ENCODE results near the gene PLEKHB1.

PLEKHB1 gene

GRCh38 chr11:73632996-73633395 is 13.4 kb upstream of the PLEKHB1 start:
- Histone ChIP-seq H3K4me3 (ENCODE audit: low read depth, low read length) (no peak overlapping the region), H3K9ac (ENCODE audit: low read depth, low read length) (no peak overlapping the region), H3K27ac (ENCODE audit: low read depth, low read length) (no peak overlapping the region), H3K27me3 (ENCODE audit: control insufficient read depth, insufficient read depth, low read length) (peaks cover 19% of the 10 kb centered on the region), H3K9me3 (ENCODE audit: control insufficient read depth, insufficient read depth, low read length) (no peaks in the 10 kb centered on the region), H3K4me1 (ENCODE audit: control insufficient read depth, insufficient read depth, low read length) (peaks cover 25% of the 10 kb centered on the region), H3K36me3 (ENCODE audit: control insufficient read depth, insufficient read depth, low read length) (no peaks in the 10 kb centered on the region)

- Histone ChIP-seq H3K9me3 (ENCODE audit: control insufficient read depth, insufficient read depth, low read length) (no peaks in the 10 kb centered on the region), H3K36me3 (ENCODE audit: control insufficient read depth, insufficient read depth, low read length) (no peaks in the 10 kb centered on the region), H3K4me3 (ENCODE audit: low read depth, low read length) (no peak overlapping the region), H3K27ac (ENCODE audit: low read depth, low read length) (no peak overlapping the region), H3K4me1 (ENCODE audit: control insufficient read depth, insufficient read depth, low read length) (peaks cover 18% of the 10 kb centered on the region), H3K27me3 (ENCODE audit: control insufficient read depth, insufficient read depth, low read length) (peaks cover 14% of the 10 kb centered on the region), H3K9ac (ENCODE audit: low read depth, low read length) (no peak overlapping the region)
Observed at GRCh38 chr11:73633999-73634398, 12.4 kb upstream of the PLEKHB1 start.

- Histone ChIP-seq H3K27me3 (ENCODE audit: control insufficient read depth, insufficient read depth, low read length) (peaks cover 2% of the 10 kb centered on the region), H3K4me1 (ENCODE audit: control insufficient read depth, insufficient read depth, low read length) (peaks cover 6% of the 10 kb centered on the region)
Observed at GRCh38 chr11:73635721-73636120, 10.7 kb upstream of the PLEKHB1 start.

GRCh38 chr11:73636249-73636648 is 10.1 kb upstream of the PLEKHB1 start:
- Histone ChIP-seq H3K27ac (ENCODE audit: low read depth, low read length) (no peak overlapping the region), H3K4me3 (ENCODE audit: low read depth, low read length) (no peak overlapping the region), H3K4me1 (ENCODE audit: control insufficient read depth, insufficient read depth, low read length) (peaks cover 6% of the 10 kb centered on the region), H3K9ac (ENCODE audit: low read depth, low read length) (no peak overlapping the region), H3K36me3 (ENCODE audit: control insufficient read depth, insufficient read depth, low read length) (no peaks in the 10 kb centered on the region), H3K27me3 (ENCODE audit: control insufficient read depth, insufficient read depth, low read length) (no peaks in the 10 kb centered on the region), H3K9me3 (ENCODE audit: control insufficient read depth, insufficient read depth, low read length) (no peaks in the 10 kb centered on the region)

More at GRCh38 chr11:73635721-73636120, 10.7 kb upstream of the PLEKHB1 start:
- no peaks in the 10 kb centered on the region for H3K36me3 ChIP-seq (ENCODE audit: control insufficient read depth, insufficient read depth, low read length)
- H3K27ac ChIP-seq (ENCODE audit: low read depth, low read length): no peak overlapping the region
- no peak overlapping the region for H3K4me3 ChIP-seq (ENCODE audit: low read depth, low read length)
- H3K9ac ChIP-seq (ENCODE audit: low read depth, low read length): no peak overlapping the region
- no peaks in the 10 kb centered on the region for H3K9me3 ChIP-seq (ENCODE audit: control insufficient read depth, insufficient read depth, low read length)

GRCh38 chr11:73637012-73637411 is 9.4 kb upstream of the PLEKHB1 start:
- H3K9me3 ChIP-seq (ENCODE audit: control insufficient read depth, insufficient read depth, low read length): no peaks in the 10 kb centered on the region
- H3K27ac ChIP-seq (ENCODE audit: low read depth, low read length): no peak overlapping the region
- H3K4me1 ChIP-seq (ENCODE audit: control insufficient read depth, insufficient read depth, low read length): peaks cover 6% of the 10 kb centered on the region
- no peaks in the 10 kb centered on the region for H3K27me3 ChIP-seq (ENCODE audit: control insufficient read depth, insufficient read depth, low read length)
- H3K36me3 ChIP-seq (ENCODE audit: control insufficient read depth, insufficient read depth, low read length): no peaks in the 10 kb centered on the region
- H3K9ac ChIP-seq (ENCODE audit: low read depth, low read length): no peak overlapping the region
- H3K4me3 ChIP-seq (ENCODE audit: low read depth, low read length): no peak overlapping the region

- no peak overlapping the region for H3K27ac ChIP-seq (ENCODE audit: low read depth, low read length)
- no peak overlapping the region for H3K4me3 ChIP-seq (ENCODE audit: low read depth, low read length)
- no peaks in the 10 kb centered on the region for H3K9me3 ChIP-seq (ENCODE audit: control insufficient read depth, insufficient read depth, low read length)
- H3K36me3 ChIP-seq (ENCODE audit: control insufficient read depth, insufficient read depth, low read length): no peaks in the 10 kb centered on the region
- peaks cover 7% of the 10 kb centered on the region for H3K4me1 ChIP-seq (ENCODE audit: control insufficient read depth, insufficient read depth, low read length)
- H3K9ac ChIP-seq (ENCODE audit: low read depth, low read length): no peak overlapping the region
- H3K27me3 ChIP-seq (ENCODE audit: control insufficient read depth, insufficient read depth, low read length): peaks cover 9% of the 10 kb centered on the region; the same call in 1 of the 2 replicates
Observed at GRCh38 chr11:73640592-73640991, 5.8 kb upstream of the PLEKHB1 start.

- H3K4me1 ChIP-seq (ENCODE audit: control insufficient read depth, insufficient read depth, low read length): peaks cover 16% of the 10 kb centered on the region
- no peak overlapping the region for H3K9ac ChIP-seq (ENCODE audit: low read depth, low read length)
- no peaks in the 10 kb centered on the region for H3K36me3 ChIP-seq (ENCODE audit: control insufficient read depth, insufficient read depth, low read length)
- no peak overlapping the region for H3K4me3 ChIP-seq (ENCODE audit: low read depth, low read length)
- H3K27ac ChIP-seq (ENCODE audit: low read depth, low read length): no peak overlapping the region
- H3K27me3 ChIP-seq (ENCODE audit: control insufficient read depth, insufficient read depth, low read length): peaks cover 9% of the 10 kb centered on the region; the same call in 1 of the 2 replicates
- H3K9me3 ChIP-seq (ENCODE audit: control insufficient read depth, insufficient read depth, low read length): no peaks in the 10 kb centered on the region
Observed at GRCh38 chr11:73641668-73642067, 4.7 kb upstream of the PLEKHB1 start.

- Histone ChIP-seq H3K36me3 (ENCODE audit: control insufficient read depth, insufficient read depth, low read length) (no peaks in the 10 kb centered on the region), H3K4me1 (ENCODE audit: control insufficient read depth, insufficient read depth, low read length) (peaks cover 32% of the 10 kb centered on the region), H3K27ac (ENCODE audit: low read depth, low read length) (peak overlapping the region; percentile 71), H3K9ac (ENCODE audit: low read depth, low read length) (peak overlapping the region; percentile 44; the same call in 1 of the 2 replicates), H3K27me3 (ENCODE audit: control insufficient read depth, insufficient read depth, low read length) (peaks cover 9% of the 10 kb centered on the region; the same call in 1 of the 2 replicates), H3K9me3 (ENCODE audit: control insufficient read depth, insufficient read depth, low read length) (no peaks in the 10 kb centered on the region), H3K4me3 (ENCODE audit: low read depth, low read length) (peak overlapping the region; percentile 64)
Observed at GRCh38 chr11:73645121-73645969, 1.0 kb upstream of the PLEKHB1 start.

GRCh38 chr11:73647459-73648100 is 1.2 kb downstream of the PLEKHB1 start:
- Histone ChIP-seq H3K9me3 (ENCODE audit: control insufficient read depth, insufficient read depth, low read length) (no peaks in the 10 kb centered on the region), H3K4me1 (ENCODE audit: control insufficient read depth, insufficient read depth, low read length) (peaks cover 36% of the 10 kb centered on the region), H3K36me3 (ENCODE audit: control insufficient read depth, insufficient read depth, low read length) (no peaks in the 10 kb centered on the region), H3K9ac (ENCODE audit: low read depth, low read length) (no peak overlapping the region), H3K27ac (ENCODE audit: low read depth, low read length) (no peak overlapping the region), H3K4me3 (ENCODE audit: low read depth, low read length) (peak overlapping the region; percentile 67), H3K27me3 (ENCODE audit: control insufficient read depth, insufficient read depth, low read length) (peaks cover 9% of the 10 kb centered on the region; the same call in 1 of the 2 replicates)

- Histone ChIP-seq H3K4me3 (ENCODE audit: low read depth, low read length) (peak overlapping the region; percentile 67), H3K4me1 (ENCODE audit: control insufficient read depth, insufficient read depth, low read length) (peaks cover 36% of the 10 kb centered on the region), H3K9me3 (ENCODE audit: control insufficient read depth, insufficient read depth, low read length) (no peaks in the 10 kb centered on the region), H3K27ac (ENCODE audit: low read depth, low read length) (no peak overlapping the region), H3K36me3 (ENCODE audit: control insufficient read depth, insufficient read depth, low read length) (peaks cover 1% of the 10 kb centered on the region; the same call in 1 of the 2 replicates), H3K27me3 (ENCODE audit: control insufficient read depth, insufficient read depth, low read length) (peaks cover 9% of the 10 kb centered on the region; the same call in 1 of the 2 replicates), H3K9ac (ENCODE audit: low read depth, low read length) (no peak overlapping the region)
Observed at GRCh38 chr11:73648121-73648520, 1.7 kb downstream of the PLEKHB1 start.

- Histone ChIP-seq H3K27me3 (ENCODE audit: control insufficient read depth, insufficient read depth, low read length) (peaks cover 9% of the 10 kb centered on the region; the same call in 1 of the 2 replicates), H3K4me1 (ENCODE audit: control insufficient read depth, insufficient read depth, low read length) (peaks cover 36% of the 10 kb centered on the region), H3K9ac (ENCODE audit: low read depth, low read length) (no peak overlapping the region), H3K36me3 (ENCODE audit: control insufficient read depth, insufficient read depth, low read length) (peaks cover 3% of the 10 kb centered on the region; the same call in 1 of the 2 replicates), H3K4me3 (ENCODE audit: low read depth, low read length) (no peak overlapping the region), H3K9me3 (ENCODE audit: control insufficient read depth, insufficient read depth, low read length) (no peaks in the 10 kb centered on the region), H3K27ac (ENCODE audit: low read depth, low read length) (no peak overlapping the region)
Observed at GRCh38 chr11:73648571-73649046, 2.2 kb downstream of the PLEKHB1 start.

All from HUES48 (cell line).